MM.1S (cell line): ENCODE data around the gene FYN.

Experiments used
- DNase-seq: peaks from one replicate; pipeline ENCODE4 v3.0.0-alpha.2; 2015
- H2AFZ ChIP-seq: fragments of 300-600 bp; sonication (generic); 2 replicates; pipeline ENCODE4 v1.6.0; 2016; ENCODE audit warnings: antibody characterized with exemption, low read length
- H3F3A ChIP-seq: fragments of 300-600 bp; sonication (generic); 2 replicates; pipeline ENCODE4 v1.6.1; 2016; ENCODE audit warnings: mild to moderate bottlenecking, antibody characterized with exemption, low read length, moderate library complexity, mixed read lengths; ENCODE audit not compliant: insufficient read depth
- H3K27ac ChIP-seq: fragments of 300-600 bp; sonication (generic); 2 replicates; pipeline ENCODE4 v1.5.1; 2016; ENCODE audit warnings: mild to moderate bottlenecking, low read length
- H3K27me3 ChIP-seq: fragments of 300-600 bp; sonication (generic); replicated peaks from 2 replicates; pipeline ENCODE4 v1.6.0; 2016; ENCODE audit warnings: low read length; ENCODE audit not compliant: insufficient read depth
- H3K36me3 ChIP-seq: fragments of 300-600 bp; sonication (generic); replicated peaks from 2 replicates; pipeline ENCODE4 v1.6.1; 2016; ENCODE audit warnings: mild to moderate bottlenecking, low read length, mixed read lengths; ENCODE audit not compliant: insufficient read depth
- H3K4me1 ChIP-seq: fragments of 300-600 bp; sonication (generic); 2 replicates; pipeline ENCODE4 v1.6.1; 2016; ENCODE audit warnings: low read length, mixed read lengths
- H3K4me2 ChIP-seq: fragments of 300-600 bp; sonication (generic); 2 replicates; pipeline ENCODE4 v1.6.0; 2016; ENCODE audit warnings: low read depth, low read length
- H3K4me3 ChIP-seq: fragments of 300-600 bp; sonication (generic); 2 replicates; pipeline ENCODE4 v1.5.1; 2016; ENCODE audit warnings: low read length, mixed read lengths
- H3K79me2 ChIP-seq: fragments of 300-600 bp; sonication (generic); 2 replicates; pipeline ENCODE4 v1.6.1; 2016; ENCODE audit warnings: mixed run types, low read length, mixed read lengths
- H3K9ac ChIP-seq: fragments of 300-600 bp; sonication (generic); 2 replicates; pipeline ENCODE4 v1.6.1; 2016; ENCODE audit warnings: low read length, mixed read lengths
- H3K9me2 ChIP-seq: fragments of 300-600 bp; sonication (generic); replicated peaks from 2 replicates; pipeline ENCODE4 v1.6.1; 2016; ENCODE audit warnings: mild to moderate bottlenecking, low read length, mixed read lengths; ENCODE audit not compliant: insufficient read depth
- H3K9me3 ChIP-seq: fragments of 300-600 bp; sonication (generic); replicated peaks from 2 replicates; pipeline ENCODE4 v1.6.1; 2016; ENCODE audit warnings: mild to moderate bottlenecking, low read length, mixed read lengths; ENCODE audit not compliant: insufficient read depth
- H4K20me1 ChIP-seq: fragments of 300-600 bp; sonication (generic); 2 replicates; pipeline ENCODE4 v1.6.1; 2016; ENCODE audit warnings: mild to moderate bottlenecking, low read length, moderate library complexity, mixed read lengths; ENCODE audit not compliant: insufficient read depth
- EZH2 ChIP-seq: fragments of 300-600 bp; sonication (generic); optimal IDR thresholded peaks from 2 replicates; pipeline ENCODE3; 2017; ENCODE audit warnings: low read depth, mild to moderate bottlenecking, antibody characterized with exemption, low read length, mixed read lengths
- EZH2phosphoT487 ChIP-seq: fragments of 300-600 bp; sonication (generic); IDR thresholded peaks from 2 replicates; pipeline ENCODE4 v1.6.1; 2018; ENCODE audit warnings: antibody characterized with exemption, low read length
- TF ChIP-seq, protein P1 (sequence below): fragments of 300-600 bp; sonication (generic); IDR thresholded peaks from 2 replicates; pipeline ENCODE4 v1.5.1; 2016; ENCODE audit warnings: antibody characterized with exemption, low read length, mixed read lengths

The FYN gene

DNA sequence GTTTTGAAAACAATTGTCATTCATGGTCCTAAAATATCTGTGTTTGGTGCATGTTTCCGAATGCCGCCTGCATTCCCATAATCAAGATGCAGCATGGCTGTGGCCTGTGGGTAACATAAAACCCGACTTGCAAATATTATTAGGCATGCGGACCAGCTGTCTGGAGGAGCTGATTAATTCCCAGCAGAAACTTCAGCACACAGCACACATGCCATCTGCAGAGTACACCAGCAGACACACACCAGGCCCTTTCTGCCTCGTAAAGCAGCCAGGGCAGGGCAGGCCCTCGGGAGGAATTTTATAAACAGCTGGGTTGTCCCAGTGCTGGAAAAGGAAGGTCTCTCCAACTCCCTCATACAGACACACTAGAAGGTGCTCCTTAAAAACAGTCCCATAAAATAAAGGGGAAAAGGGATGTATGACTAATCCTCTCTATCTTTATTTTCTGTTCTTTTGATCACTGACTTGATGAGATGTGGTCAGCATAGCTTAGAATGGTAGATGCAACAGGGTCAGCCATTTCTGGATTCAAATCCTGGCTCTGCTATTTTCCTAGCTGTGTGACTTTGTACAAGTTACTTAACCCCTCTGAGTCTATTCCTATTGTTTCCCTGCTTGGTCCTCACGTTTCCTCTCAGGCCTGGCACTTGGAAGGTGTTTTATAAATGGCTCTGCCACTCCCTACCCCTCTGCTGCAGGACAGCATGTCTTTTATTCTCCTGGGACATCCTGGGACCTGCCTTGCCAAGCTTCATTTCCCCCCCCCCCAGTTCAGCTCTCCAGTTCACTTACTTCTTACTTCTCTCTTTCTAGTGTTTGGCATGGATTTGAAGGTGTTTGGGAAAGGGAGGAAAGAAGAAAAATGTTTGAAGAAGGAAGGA is 181.7 kb downstream of the FYN start:
- no peaks in the 10 kb centered on the region for H3K4me1 ChIP-seq
- H3K9ac ChIP-seq: no peak overlapping the region
- no peaks in the 10 kb centered on the region for H3K9me2 ChIP-seq
- no peaks in the 10 kb centered on the region for H4K20me1 ChIP-seq
- H3K4me2 ChIP-seq: no peak overlapping the region
- H3K27me3 ChIP-seq: no peaks in the 10 kb centered on the region
- no peak overlapping the region for H3K27ac ChIP-seq
- no peaks in the 10 kb centered on the region for H3K79me2 ChIP-seq
- no peaks in the 10 kb centered on the region for H3F3A ChIP-seq
- no peak for DNase-seq
- no peaks in the 10 kb centered on the region for H3K36me3 ChIP-seq
- TF ChIP-seq EZH2phosphoT487: no peak
- TF ChIP-seq, protein P1, sequence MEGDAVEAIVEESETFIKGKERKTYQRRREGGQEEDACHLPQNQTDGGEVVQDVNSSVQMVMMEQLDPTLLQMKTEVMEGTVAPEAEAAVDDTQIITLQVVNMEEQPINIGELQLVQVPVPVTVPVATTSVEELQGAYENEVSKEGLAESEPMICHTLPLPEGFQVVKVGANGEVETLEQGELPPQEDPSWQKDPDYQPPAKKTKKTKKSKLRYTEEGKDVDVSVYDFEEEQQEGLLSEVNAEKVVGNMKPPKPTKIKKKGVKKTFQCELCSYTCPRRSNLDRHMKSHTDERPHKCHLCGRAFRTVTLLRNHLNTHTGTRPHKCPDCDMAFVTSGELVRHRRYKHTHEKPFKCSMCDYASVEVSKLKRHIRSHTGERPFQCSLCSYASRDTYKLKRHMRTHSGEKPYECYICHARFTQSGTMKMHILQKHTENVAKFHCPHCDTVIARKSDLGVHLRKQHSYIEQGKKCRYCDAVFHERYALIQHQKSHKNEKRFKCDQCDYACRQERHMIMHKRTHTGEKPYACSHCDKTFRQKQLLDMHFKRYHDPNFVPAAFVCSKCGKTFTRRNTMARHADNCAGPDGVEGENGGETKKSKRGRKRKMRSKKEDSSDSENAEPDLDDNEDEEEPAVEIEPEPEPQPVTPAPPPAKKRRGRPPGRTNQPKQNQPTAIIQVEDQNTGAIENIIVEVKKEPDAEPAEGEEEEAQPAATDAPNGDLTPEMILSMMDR: no peak
- TF ChIP-seq EZH2: no peak
- H3K4me3 ChIP-seq: no peak overlapping the region
- no peaks in the 10 kb centered on the region for H3K9me3 ChIP-seq
- no peak overlapping the region for H2AFZ ChIP-seq

DNA sequence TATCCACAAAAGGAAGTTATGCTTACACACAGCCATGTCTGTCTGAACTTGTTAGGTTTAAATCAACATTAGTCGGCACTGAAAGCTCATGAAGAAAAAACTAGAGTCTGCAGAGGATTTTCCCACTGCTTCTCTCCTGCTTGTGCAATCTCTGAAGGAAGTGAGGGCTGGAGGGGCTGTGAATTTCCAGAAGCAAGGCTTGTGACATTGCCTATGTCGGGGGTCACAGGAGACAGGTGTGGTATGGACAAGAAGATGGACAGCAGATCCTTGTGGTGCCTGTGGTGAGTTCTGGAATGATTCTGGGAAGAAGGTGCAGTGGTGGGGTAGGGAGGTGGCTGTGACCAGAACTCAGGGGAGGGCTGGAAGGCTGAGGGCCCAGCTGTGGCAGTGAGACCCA is 183.3 kb downstream of the FYN start:
- H3K4me1 ChIP-seq: no peaks in the 10 kb centered on the region
- no peaks in the 10 kb centered on the region for H3K79me2 ChIP-seq
- H3K9ac ChIP-seq: no peak overlapping the region
- TF ChIP-seq EZH2 (no peak), EZH2phosphoT487 (no peak)
- TF ChIP-seq, protein P1: no peak
- DNase-seq: no peak
- H4K20me1 ChIP-seq: no peaks in the 10 kb centered on the region
- no peak overlapping the region for H3K4me3 ChIP-seq
- H2AFZ ChIP-seq: no peak overlapping the region
- H3K4me2 ChIP-seq: no peak overlapping the region
- H3K27ac ChIP-seq: no peak overlapping the region
- H3F3A ChIP-seq: no peaks in the 10 kb centered on the region
- no peaks in the 10 kb centered on the region for H3K27me3 ChIP-seq
- no peaks in the 10 kb centered on the region for H3K36me3 ChIP-seq
- H3K9me3 ChIP-seq: no peaks in the 10 kb centered on the region
- no peaks in the 10 kb centered on the region for H3K9me2 ChIP-seq

DNA sequence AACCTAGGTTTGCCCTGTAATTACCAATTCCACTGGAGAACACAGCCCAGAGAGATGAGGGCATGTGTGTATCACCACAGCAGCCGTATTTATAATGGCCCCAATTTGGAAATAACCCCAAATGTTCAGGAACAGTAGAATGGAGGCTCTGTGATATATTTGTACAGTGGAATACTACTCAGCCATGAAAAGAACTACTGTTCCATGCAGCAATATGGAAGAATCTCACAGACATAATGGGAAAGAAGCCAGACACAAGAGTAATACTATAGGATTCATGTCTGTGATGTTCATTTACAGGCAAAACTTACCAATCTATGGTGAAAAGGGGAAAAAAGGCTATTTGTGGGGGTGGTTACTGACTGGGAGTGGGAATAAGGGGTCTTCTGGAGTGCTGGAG is 183.8 kb downstream of the FYN start:
- no peak overlapping the region for H3K4me3 ChIP-seq
- no peaks in the 10 kb centered on the region for H3K4me1 ChIP-seq
- DNase-seq: no peak
- no peaks in the 10 kb centered on the region for H3K9me2 ChIP-seq
- H3K9ac ChIP-seq: no peak overlapping the region
- TF ChIP-seq, protein P1: no peak
- no peak for TF ChIP-seq EZH2phosphoT487
- TF ChIP-seq EZH2: no peak
- H4K20me1 ChIP-seq: no peaks in the 10 kb centered on the region
- no peaks in the 10 kb centered on the region for H3F3A ChIP-seq
- no peaks in the 10 kb centered on the region for H3K27me3 ChIP-seq
- H3K9me3 ChIP-seq: no peaks in the 10 kb centered on the region
- H3K27ac ChIP-seq: no peak overlapping the region
- H3K4me2 ChIP-seq: no peak overlapping the region
- no peaks in the 10 kb centered on the region for H3K36me3 ChIP-seq
- H2AFZ ChIP-seq: no peak overlapping the region
- H3K79me2 ChIP-seq: no peaks in the 10 kb centered on the region
